HUDEP-2 (cell line): ENCODE data around the gene CCAR1.
A peak's percentile ranks its signal among the peaks of the same experiment; 100 is the strongest.
"Not testable (repeated sequence)": the region's sequence is repeated elsewhere in the genome, so short reads cannot be mapped to it uniquely, and the experiment has no call there.

Source experiments
- DNase-seq, 76 experiments: peaks; one replicate each; lab custom pipeline; 2025; ENCODE audit not compliant: unreplicated experiment in 76 of 76; lab: John Stamatoyannopoulos, UW

Gene CCAR1

GRCh38 chr10:68720793-68721672 lies at the start of gene CCAR1:
Gene CCAR1, plus strand, starts transcription at chr10:68721239. Its CDS starts 1,266 bp downstream, at chr10:68722505.
- peak; percentile 43 to 97 (median 94) for DNase-seq

- no peak for DNase-seq
These were observed 36.6 kb upstream of the CCAR1 start for GRCh38 chr10:68684413-68684812.

- no peak for DNase-seq
These were observed 25.0 kb upstream of the CCAR1 start for GRCh38 chr10:68696018-68696417.

- no peak for DNase-seq
These were observed 23.9 kb upstream of the CCAR1 start for GRCh38 chr10:68697106-68697505.

GRCh38 chr10:68700197-68700596 lies 20.8 kb upstream of the CCAR1 start:
- DNase-seq = no peak

- no peak for DNase-seq
These were observed 15.5 kb upstream of the CCAR1 start for GRCh38 chr10:68705548-68705947.

GRCh38 chr10:68708987-68709386 lies 12.1 kb upstream of the CCAR1 start:
- DNase-seq = not testable (repeated sequence)

- not testable (repeated sequence) for DNase-seq
These were observed 8.0 kb upstream of the CCAR1 start for GRCh38 chr10:68713065-68713464.

- no peak for DNase-seq
These were observed 3.6 kb upstream of the CCAR1 start for GRCh38 chr10:68717435-68717834.

- peak in 2 of 76 experiments; percentile 20 to 23 for DNase-seq
These were observed 765 bp downstream of the CCAR1 start for GRCh38 chr10:68721673-68722335.

GRCh38 chr10:68725016-68725415 lies 4.0 kb downstream of the CCAR1 start:
- no peak for DNase-seq

- no peak for DNase-seq
These were observed 6.1 kb downstream of the CCAR1 start for GRCh38 chr10:68727146-68727545.

- no peak for DNase-seq
These were observed 11.6 kb downstream of the CCAR1 start for GRCh38 chr10:68732651-68733050.

GRCh38 chr10:68734349-68734748 lies 13.3 kb downstream of the CCAR1 start:
- DNase-seq = no peak

- no peak for DNase-seq
These were observed 14.1 kb downstream of the CCAR1 start for GRCh38 chr10:68735119-68735518.

GRCh38 chr10:68735739-68736138 lies 14.7 kb downstream of the CCAR1 start:
- DNase-seq = not testable (repeated sequence)

GRCh38 chr10:68740676-68741075 lies 19.6 kb downstream of the CCAR1 start:
- DNase-seq = not testable (repeated sequence)

GRCh38 chr10:68742397-68742796 lies 21.4 kb downstream of the CCAR1 start:
- no peak for DNase-seq

- no peak for DNase-seq
These were observed 31.8 kb downstream of the CCAR1 start for GRCh38 chr10:68752711-68753350.

GRCh38 chr10:68756246-68756645 lies 35.2 kb downstream of the CCAR1 start:
- no peak for DNase-seq

- no peak for DNase-seq
These were observed 35.7 kb downstream of the CCAR1 start for GRCh38 chr10:68756766-68757165.
